Keratinocyte (primary cell): ENCODE measurements around the gene SLC40A1. TPM values are rescaled to one million over a fixed set of nuclear protein-coding genes. Genes with fewer than 3 reads are reported as not detected.

ENCODE experiments used
- DNase-seq: peaks from one replicate; pipeline ENCODE4 v3.0.0-alpha.2; 2011; ENCODE audit warnings: low read depth, missing footprints, low spot score
- FAIRE-seq: peaks from 2 replicates; lab custom pipeline; 2011; peaks lifted over from hg19 to GRCh38; lab: Jason Lieb, UNC
- H2AFZ ChIP-seq: 2 replicates; pipeline ENCODE4 v1.6.0; 2012; ENCODE audit warnings: low read length, control low read depth, inconsistent platforms; ENCODE audit not compliant: control insufficient read depth
- H3K27ac ChIP-seq: 2 replicates; pipeline ENCODE4 v1.5.1; 2011; ENCODE audit warnings: low read length; ENCODE audit not compliant: control insufficient read depth, insufficient read depth
- H3K27me3 ChIP-seq: 3 replicates; pipeline ENCODE4 v1.6.0; 2011; ENCODE audit warnings: low read length; ENCODE audit not compliant: control insufficient read depth, insufficient read depth; ENCODE audit errors: extremely low read depth
- H3K36me3 ChIP-seq, 2 experiments: 2 replicates in 1 of 2; 3 replicates in 1 of 2; pipeline ENCODE4 v1.5.1; 2011; ENCODE audit warnings: low read length in 2 of 2, mild to moderate bottlenecking in 1 of 2; ENCODE audit not compliant: control insufficient read depth in 2 of 2, insufficient read depth in 2 of 2; ENCODE audit errors: extremely low read depth in 1 of 2
- H3K4me1 ChIP-seq: 3 replicates; pipeline ENCODE4 v1.5.1; 2011; ENCODE audit warnings: low read length; ENCODE audit not compliant: control insufficient read depth, insufficient read depth; ENCODE audit errors: extremely low read depth
- H3K4me2 ChIP-seq: 3 replicates; pipeline ENCODE4 v1.6.0; 2011; ENCODE audit warnings: low read depth, low read length; ENCODE audit not compliant: control insufficient read depth, insufficient read depth; ENCODE audit errors: extremely low read depth
- H3K4me3 ChIP-seq, 3 experiments: fragments of 200-600 bp in 1 of 3; sonication (generic) in 1 of 3; 2 replicates in 2 of 3; 3 replicates in 1 of 3; pipeline ENCODE4 v1.5.1; 2011 to 2016; ENCODE audit warnings: low read length in 3 of 3, mild to moderate bottlenecking in 3 of 3, control low read depth in 2 of 3, inconsistent platforms in 1 of 3, low read depth in 1 of 3, mixed read lengths in 1 of 3, mixed run types in 1 of 3, moderate library complexity in 1 of 3; ENCODE audit not compliant: control insufficient read depth in 2 of 3, insufficient read depth in 2 of 3; ENCODE audit errors: extremely low read depth in 1 of 3
- H3K79me2 ChIP-seq: 2 replicates; pipeline ENCODE4 v1.6.0; 2012; ENCODE audit warnings: low read length; ENCODE audit not compliant: control insufficient read depth, insufficient read depth
- H3K9ac ChIP-seq: 3 replicates; pipeline ENCODE4 v1.6.0; 2011; ENCODE audit warnings: low read length; ENCODE audit not compliant: control insufficient read depth, insufficient read depth; ENCODE audit errors: extremely low read depth
- H3K9me1 ChIP-seq: 3 replicates; pipeline ENCODE4 v1.6.0; 2011; ENCODE audit warnings: low read length; ENCODE audit not compliant: control insufficient read depth, insufficient read depth; ENCODE audit errors: extremely low read depth
- H3K9me3 ChIP-seq: 2 replicates; pipeline ENCODE4 v1.5.1; 2012; ENCODE audit warnings: low read depth, low read length; ENCODE audit not compliant: control insufficient read depth
- H4K20me1 ChIP-seq: 3 replicates; pipeline ENCODE4 v1.6.0; 2011; ENCODE audit warnings: low read length; ENCODE audit not compliant: control insufficient read depth, insufficient read depth; ENCODE audit errors: extremely low read depth
- CTCF ChIP-seq, 3 experiments: IDR thresholded peaks in 1 of 3; conservative IDR thresholded peaks in 1 of 3; optimal IDR thresholded peaks in 1 of 3; 2 replicates in 2 of 3; 3 replicates in 1 of 3; pipeline versions ENCODE3 to v1.5.1; 2011; ENCODE audit warnings: low read length in 3 of 3, mild to moderate bottlenecking in 3 of 3, moderate library complexity in 2 of 3, control low read depth in 1 of 3, inconsistent platforms in 1 of 3; ENCODE audit not compliant: insufficient read depth in 2 of 3; ENCODE audit errors: extremely low read depth in 1 of 3
- EZH2 ChIP-seq: IDR thresholded peaks from one replicate; pipeline ENCODE4 v1.6.1; 2012; ENCODE audit warnings: inconsistent platforms, mild to moderate bottlenecking, low read length, moderate library complexity
- dilution Hi-C: fragments of 300-500 bp; cut with MboI; formaldehyde crosslinking; loops from one replicate; pipeline ENCODE4 v1.7.0; 2020; ENCODE audit warnings: low sequenced_read_pairs; ENCODE audit not compliant: extremely low pct_ligation_motif_present
- polyA plus RNA-seq, 5 experiments: library from polyadenylated mRNA; depleted of rRNA in 3 of 5; stranded (reverse) in 3 of 5; stranded (forward) in 1 of 5; unstranded in 1 of 5; fragments of >200 nt; gene quantifications; 1 replicate in 1 of 5; 2 replicates in 3 of 5; 3 replicates in 1 of 5; pipeline versions ENCODE4 v1.2.1 to v1.2.3, GENCODE V29; 2011 to 2012; ENCODE audit warnings: missing spikeins in 2 of 5, low read depth in 1 of 5, low replicate concordance in 1 of 5

Gene SLC40A1
- polyA plus RNA-seq, 1 donor (not counting 4 experiments of a cell fraction or from before 2014, with no cell fraction given) = 0.09 TPM

GRCh38 chr2:189511960-189512319 is 68.6 kb downstream of the SLC40A1 start:
- Histone ChIP-seq H2AFZ (no peak overlapping the region), H3K79me2 (no peaks in the 10 kb centered on the region), H3K36me3 (no peaks in the 10 kb centered on the region), H3K4me3 (no peak overlapping the region), H3K27me3 (no peaks in the 10 kb centered on the region), H3K4me1 (peaks cover 1% of the 10 kb centered on the region), H3K4me2 (no peak overlapping the region), H3K27ac (no peak overlapping the region), H4K20me1 (no peaks in the 10 kb centered on the region), H3K9ac (no peak overlapping the region), H3K9me3 (no peaks in the 10 kb centered on the region), H3K9me1 (no peaks in the 10 kb centered on the region)
- DNase-seq (no peak), FAIRE-seq (no peak)
- dilution Hi-C loops = no loop called here
- TF ChIP-seq EZH2 = no peak
- TF ChIP-seq CTCF (optimal IDR thresholded peaks at IDR 0.05 in 1 of 3, IDR thresholded peaks at IDR 0.05 in 1 of 3, conservative IDR thresholded peaks at IDR 0.05 in 1 of 3; ENCODE audit: extremely low read depth in 1 of 3, insufficient read depth in 2 of 3, low read length in 3 of 3) = no peak

- no peak for FAIRE-seq
- H3K9ac ChIP-seq = no peak overlapping the region
- H3K4me3 ChIP-seq = no peak overlapping the region
- H3K27me3 ChIP-seq = no peaks in the 10 kb centered on the region
- H3K36me3 ChIP-seq = no peaks in the 10 kb centered on the region
- H3K27ac ChIP-seq = no peak overlapping the region
- no peaks in the 10 kb centered on the region for H3K79me2 ChIP-seq
- H2AFZ ChIP-seq = no peak overlapping the region
- no peaks in the 10 kb centered on the region for H3K9me3 ChIP-seq
- H3K4me2 ChIP-seq = no peak overlapping the region
- no peak for DNase-seq
- TF ChIP-seq CTCF (optimal IDR thresholded peaks at IDR 0.05 in 1 of 3, IDR thresholded peaks at IDR 0.05 in 1 of 3, conservative IDR thresholded peaks at IDR 0.05 in 1 of 3; ENCODE audit: extremely low read depth in 1 of 3, insufficient read depth in 2 of 3, low read length in 3 of 3) = no peak
- no peak for TF ChIP-seq EZH2
- H4K20me1 ChIP-seq = no peaks in the 10 kb centered on the region
- peaks cover 4% of the 10 kb centered on the region for H3K4me1 ChIP-seq
- no peaks in the 10 kb centered on the region for H3K9me1 ChIP-seq
- dilution Hi-C loops = no loop called here
Observed at GRCh38 chr2:189511210-189511959, 69.2 kb downstream of the SLC40A1 start.

Other genes starting within 250 kb of the SLC40A1 start
- 37.0 to 67.3 TPM (median 60.4 TPM) in 3 replicates for gene WDR75, start 139.3 kb downstream of the SLC40A1 start, polyA plus RNA-seq
- 23.9 to 40.0 TPM (median 30.7 TPM) in 3 replicates for gene ASNSD1, start 80.7 kb upstream of the SLC40A1 start, polyA plus RNA-seq
- 0.41 to 1.6 TPM (median 1.4 TPM) in 3 replicates for gene ANKAR, start 93.9 kb upstream of the SLC40A1 start, polyA plus RNA-seq
- 6.0 to 12.0 TPM (median 8.7 TPM) in 3 replicates for gene OSGEPL1, start 182.0 kb upstream of the SLC40A1 start, polyA plus RNA-seq
- gene ORMDL1, start 203.6 kb upstream of the SLC40A1 start, polyA plus RNA-seq = 35.8 to 86.2 TPM (median 76.0 TPM) in 3 replicates
- gene PMS1, start 203.7 kb upstream of the SLC40A1 start, polyA plus RNA-seq = 8.3 to 14.8 TPM (median 8.6 TPM) in 3 replicates